Bronchial epithelial cell (primary cell): ENCODE measurements around the gene GABRD. TPM values are rescaled to one million over a fixed set of nuclear protein-coding genes. Genes with fewer than 3 reads are reported as not detected.

Experiments
- DNase-seq: peaks from one replicate; pipeline ENCODE4 v3.0.0-alpha.2; 2010; ENCODE audit warnings: low read depth
- FAIRE-seq: peaks from 2 replicates; lab custom pipeline; 2011; peaks lifted over from hg19 to GRCh38; lab: Jason Lieb, UNC
- H3K27me3 ChIP-seq: 2 replicates; pipeline ENCODE4 v1.5.1; 2011; ENCODE audit warnings: low read length; ENCODE audit not compliant: control insufficient read depth, insufficient read depth
- H3K36me3 ChIP-seq: 2 replicates; pipeline ENCODE4 v1.5.1; 2011; ENCODE audit warnings: low read length; ENCODE audit not compliant: control insufficient read depth, insufficient read depth
- H3K4me3 ChIP-seq: 2 replicates; pipeline ENCODE4 v1.5.1; 2011; ENCODE audit warnings: mild to moderate bottlenecking, low read depth, low read length, control low read depth
- CTCF ChIP-seq: IDR thresholded peaks from 2 replicates; pipeline ENCODE4 v1.5.1; 2011; ENCODE audit warnings: mild to moderate bottlenecking, moderate library complexity, low read length, control low read depth, inconsistent platforms; ENCODE audit not compliant: insufficient read depth, severe bottlenecking
- total RNA-seq: library from RNA; depleted of rRNA; stranded (reverse); fragments of >200 nt; gene quantifications from 2 replicates; pipeline ENCODE4 v1.2.1, GENCODE V29; 2014

The GABRD gene
- total RNA-seq, 1 donor from 2014 or later, result not detected

- no peak for DNase-seq
- Histone ChIP-seq H3K4me3 (no peak overlapping the region), H3K36me3 (peaks cover 1% of the 10 kb centered on the region), H3K27me3 (no peaks in the 10 kb centered on the region)
- no peak for TF ChIP-seq CTCF
- no peak for FAIRE-seq
Observed at GRCh38 chr1:2068951-2069350, 49.8 kb downstream of the GABRD start.

GRCh38 chr1:2070016-2070415, 50.9 kb downstream of the GABRD start:
- no peak for DNase-seq
- Histone ChIP-seq H3K27me3 (no peaks in the 10 kb centered on the region), H3K36me3 (peaks cover 1% of the 10 kb centered on the region), H3K4me3 (no peak overlapping the region)
- no peak for FAIRE-seq
- TF ChIP-seq CTCF, result no peak

- Histone ChIP-seq H3K36me3 (peaks cover 2% of the 10 kb centered on the region), H3K4me3 (no peak overlapping the region), H3K27me3 (no peaks in the 10 kb centered on the region)
- FAIRE-seq (no peak), DNase-seq (no peak)
- TF ChIP-seq CTCF, result no peak
Observed at GRCh38 chr1:2070800-2071530, 51.8 kb downstream of the GABRD start.

GRCh38 chr1:2072109-2072806, 53.1 kb downstream of the GABRD start:
- FAIRE-seq (no peak), DNase-seq (no peak)
- Histone ChIP-seq H3K36me3 (peaks cover 3% of the 10 kb centered on the region), H3K27me3 (no peaks in the 10 kb centered on the region), H3K4me3 (no peak overlapping the region)
- TF ChIP-seq CTCF, result no peak

GRCh38 chr1:2072891-2073290, 53.7 kb downstream of the GABRD start:
- no peak overlapping the region for H3K4me3 ChIP-seq
- no peaks in the 10 kb centered on the region for H3K27me3 ChIP-seq
- FAIRE-seq (no peak), DNase-seq (no peak)
- H3K36me3 ChIP-seq, result peaks cover 3% of the 10 kb centered on the region
- TF ChIP-seq CTCF, result no peak
